Stimulated activated CD4-positive, alpha-beta T cell treated with anti-CD3 and anti-CD28 coated beads, TNF-alpha, amount 100 ng/mL, for 4 hours (primary cell): ENCODE measurements around the gene LGMN.
"Not testable (repeated sequence)": the region's sequence is repeated elsewhere in the genome, so short reads cannot be mapped to it uniquely, and the experiment has no call there.

Experiments
- DNase-seq, 3 experiments: peaks; one replicate each; pipeline ENCODE4 v3.0.0-alpha.2; 2020; ENCODE audit warnings: low read depth in 3 of 3

The LGMN gene

GRCh38 chr14:92763666-92764631, 15.5 kb upstream of the LGMN start:
- not testable (repeated sequence) for DNase-seq

- DNase-seq: no peak
These were observed 12.0 kb upstream of the LGMN start for GRCh38 chr14:92760524-92760805.

- no peak for DNase-seq
These were observed 11.5 kb upstream of the LGMN start for GRCh38 chr14:92759679-92760523.

- no peak for DNase-seq
These were observed 10.9 kb upstream of the LGMN start for GRCh38 chr14:92759300-92759678.

- DNase-seq: no peak
These were observed 8.0 kb upstream of the LGMN start for GRCh38 chr14:92756446-92756845.

- no peak for DNase-seq
These were observed 7.1 kb upstream of the LGMN start for GRCh38 chr14:92755495-92755894.

- DNase-seq: no peak
These were observed 6.5 kb upstream of the LGMN start for GRCh38 chr14:92754966-92755365.

- no peak for DNase-seq
These were observed 4.8 kb upstream of the LGMN start for GRCh38 chr14:92753250-92753649.

- DNase-seq: no peak
These were observed 3.4 kb upstream of the LGMN start for GRCh38 chr14:92751819-92752218.

GRCh38 chr14:92750994-92751400, 2.6 kb upstream of the LGMN start:
- no peak for DNase-seq

- DNase-seq: peak in 2 of 3 experiments; percentile 15 to 31
These were observed 1.8 kb upstream of the LGMN start for GRCh38 chr14:92750222-92750728.

GRCh38 chr14:92747701-92748258, 647 bp downstream of the LGMN start:
- no peak for DNase-seq

GRCh38 chr14:92744198-92744597, 4.2 kb downstream of the LGMN start:
- DNase-seq: no peak

- DNase-seq: no peak
These were observed 8.0 kb downstream of the LGMN start for GRCh38 chr14:92740440-92740839.

GRCh38 chr14:92737619-92738188, 10.7 kb downstream of the LGMN start:
- DNase-seq: no peak

- no peak for DNase-seq
These were observed 11.2 kb downstream of the LGMN start for GRCh38 chr14:92737206-92737605.

- no peak for DNase-seq
These were observed 13.1 kb downstream of the LGMN start for GRCh38 chr14:92735344-92735743.

- DNase-seq: no peak
These were observed 13.8 kb downstream of the LGMN start for GRCh38 chr14:92734618-92735017.

- no peak for DNase-seq
These were observed 15.4 kb downstream of the LGMN start for GRCh38 chr14:92733007-92733406.

- DNase-seq: no peak
These were observed 16.8 kb downstream of the LGMN start for GRCh38 chr14:92731622-92732115.

GRCh38 chr14:92729634-92730358, 18.6 kb downstream of the LGMN start:
- no peak for DNase-seq
